Stimulated activated naive CD4-positive, alpha-beta T cell treated with Interleukin-2 at 50 U/mL for 16 hours (primary cell): ENCODE data around the gene SYNJ1.
"Not testable (repeated sequence)": the region's sequence is repeated elsewhere in the genome, so short reads cannot be mapped to it uniquely, and the experiment has no call there.

ENCODE experiments used
- DNase-seq: peaks from one replicate; lab custom pipeline; 2025; lab: John Stamatoyannopoulos, UW

SYNJ1 gene

GRCh38 chr21:32612075-32612998 is 115.5 kb downstream of the SYNJ1 start, which contains the start of gene CFAP298:
CFAP298 (minus strand) TSS chr21:32612377; CDS start chr21:32612243, 134 bp downstream.
- DNase-seq: peak; percentile 88

- DNase-seq: peak; percentile 31
Observed at GRCh38 chr21:32611471-32611997, 116.3 kb downstream of the SYNJ1 start.

GRCh38 chr21:32610940-32611339 is 116.9 kb downstream of the SYNJ1 start:
- not testable (repeated sequence) for DNase-seq

GRCh38 chr21:32608851-32609250 is 119.0 kb downstream of the SYNJ1 start:
- no peak for DNase-seq

GRCh38 chr21:32605469-32605868 is 122.3 kb downstream of the SYNJ1 start:
- no peak for DNase-seq

- no peak for DNase-seq
Observed at GRCh38 chr21:32604464-32604863, 123.3 kb downstream of the SYNJ1 start.

- no peak for DNase-seq
Observed at GRCh38 chr21:32603131-32603530, 124.7 kb downstream of the SYNJ1 start.

- DNase-seq: no peak
Observed at GRCh38 chr21:32602099-32602498, 125.7 kb downstream of the SYNJ1 start.

- DNase-seq: no peak
Observed at GRCh38 chr21:32599526-32599925, 128.3 kb downstream of the SYNJ1 start.

- no peak for DNase-seq
Observed at GRCh38 chr21:32599091-32599490, 128.7 kb downstream of the SYNJ1 start.

GRCh38 chr21:32597205-32597604 is 130.6 kb downstream of the SYNJ1 start:
- no peak for DNase-seq

- DNase-seq: no peak
Observed at GRCh38 chr21:32595431-32595830, 132.4 kb downstream of the SYNJ1 start.

GRCh38 chr21:32593690-32594089 is 134.1 kb downstream of the SYNJ1 start:
- DNase-seq: no peak

- no peak for DNase-seq
Observed at GRCh38 chr21:32592929-32593502, 134.8 kb downstream of the SYNJ1 start.

GRCh38 chr21:32590130-32590529 is 137.7 kb downstream of the SYNJ1 start:
- DNase-seq: no peak

GRCh38 chr21:32587651-32588050 is 140.2 kb downstream of the SYNJ1 start:
- DNase-seq: no peak

GRCh38 chr21:32587120-32587519 is 140.7 kb downstream of the SYNJ1 start:
- no peak for DNase-seq

- no peak for DNase-seq
Observed at GRCh38 chr21:32585970-32586369, 141.8 kb downstream of the SYNJ1 start.

- DNase-seq: no peak
Observed at GRCh38 chr21:32585042-32585710, 142.6 kb downstream of the SYNJ1 start, which contains the start of gene TCP10L. TCP10L (minus strand) TSS chr21:32585523; CDS start chr21:32584304, 1,219 bp downstream.

GRCh38 chr21:32584472-32584871 is 143.3 kb downstream of the SYNJ1 start:
- DNase-seq: no peak

- no peak for DNase-seq
Observed at GRCh38 chr21:32581732-32582131, 146.1 kb downstream of the SYNJ1 start.

- DNase-seq: no peak
Observed at GRCh38 chr21:32580949-32581348, 146.9 kb downstream of the SYNJ1 start.
